ENCODE results near the gene CISD3.

The CISD3 gene

DNA sequence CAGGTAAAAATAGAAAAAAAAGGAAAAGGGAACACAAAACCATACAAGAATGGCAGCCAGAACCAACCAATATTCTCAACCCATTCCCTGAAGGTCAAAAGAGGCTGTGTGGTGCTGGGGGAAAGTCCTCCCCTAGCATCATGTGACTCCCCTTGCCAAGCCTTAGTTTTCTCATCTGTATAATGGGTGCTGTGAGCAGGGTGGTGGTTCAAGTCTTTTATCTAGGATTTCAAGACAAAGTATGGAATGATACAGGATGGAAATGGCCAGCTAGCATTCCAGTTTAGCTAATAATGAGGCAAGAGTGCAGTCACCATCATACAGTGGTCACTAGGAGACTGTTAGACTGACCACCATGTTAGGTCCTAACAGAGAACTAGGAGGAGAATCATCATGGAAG is 43.1 kb downstream of the CISD3 start:
- DNase-seq (ENCODE audit: low read depth in 2 of 2) = no peak

DNA sequence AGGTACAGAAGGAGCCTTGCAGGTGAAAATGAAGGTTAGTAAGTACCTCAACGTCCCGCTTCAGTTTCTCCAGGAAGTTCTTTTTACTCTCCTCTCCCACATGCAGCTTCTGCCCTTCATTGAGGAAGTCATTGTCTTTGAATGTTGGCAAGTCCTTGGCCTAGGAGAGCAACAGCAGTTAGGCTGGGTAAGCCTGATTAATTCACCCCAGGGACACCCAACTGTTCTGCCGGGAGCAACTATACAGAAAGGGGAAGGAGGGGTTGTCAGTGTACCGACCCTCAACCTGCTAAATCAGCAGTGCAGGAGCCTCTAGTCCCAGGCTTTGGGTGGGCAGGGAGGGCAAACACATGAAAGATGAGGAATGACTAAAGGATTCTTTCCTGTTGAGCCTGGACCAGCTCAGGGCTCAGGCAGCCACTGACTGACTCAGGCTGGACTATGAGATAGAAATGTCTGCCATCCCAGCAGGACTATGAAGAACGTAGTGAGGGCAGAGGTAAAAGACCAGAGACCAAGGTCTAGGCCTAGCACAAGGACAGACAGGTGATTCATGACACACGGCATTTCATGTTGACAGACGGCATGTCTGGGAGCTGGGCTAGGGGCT is 47.6 kb downstream of the CISD3 start:
- no peak for DNase-seq (ENCODE audit: low read depth in 2 of 2)

DNA sequence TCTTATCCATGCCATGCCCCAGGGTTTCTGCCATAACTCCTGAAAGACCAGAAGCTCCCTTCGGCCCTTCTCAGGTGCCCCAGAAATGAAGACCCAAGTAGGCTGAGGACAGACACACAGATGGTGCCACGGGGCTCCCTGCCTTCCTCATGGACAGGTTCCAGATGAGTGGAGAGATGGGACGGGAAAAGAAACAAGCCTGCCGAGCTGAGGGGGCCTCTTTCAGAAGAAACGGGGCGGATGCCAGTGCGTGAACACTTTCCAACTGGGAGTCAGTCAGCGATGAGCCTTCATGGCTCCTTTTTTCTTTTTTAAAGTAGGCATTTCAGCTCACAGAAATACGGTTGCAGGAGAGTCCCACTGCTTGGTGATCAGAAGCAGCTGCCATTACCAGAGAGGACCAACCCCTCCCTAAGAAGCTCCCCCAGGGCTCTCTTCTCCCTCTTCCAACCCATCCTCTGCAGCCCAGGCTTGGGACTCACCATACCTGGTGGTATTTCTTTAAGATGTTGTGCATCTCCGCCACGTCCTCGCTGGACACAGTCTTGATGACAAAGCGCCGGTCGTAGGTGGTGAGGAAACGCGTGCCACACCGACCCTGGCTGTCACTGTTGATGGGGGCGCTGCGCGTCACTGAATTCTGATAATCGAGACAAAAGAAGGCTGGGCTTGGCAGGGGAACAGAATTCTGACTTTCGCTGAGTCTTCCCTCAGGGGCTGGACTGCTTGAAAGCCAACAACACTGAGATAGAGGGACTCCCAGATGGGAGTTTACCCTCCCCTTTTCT is 50.0 kb downstream of the CISD3 start:
- no peak for DNase-seq (ENCODE audit: low read depth in 2 of 2)

DNA sequence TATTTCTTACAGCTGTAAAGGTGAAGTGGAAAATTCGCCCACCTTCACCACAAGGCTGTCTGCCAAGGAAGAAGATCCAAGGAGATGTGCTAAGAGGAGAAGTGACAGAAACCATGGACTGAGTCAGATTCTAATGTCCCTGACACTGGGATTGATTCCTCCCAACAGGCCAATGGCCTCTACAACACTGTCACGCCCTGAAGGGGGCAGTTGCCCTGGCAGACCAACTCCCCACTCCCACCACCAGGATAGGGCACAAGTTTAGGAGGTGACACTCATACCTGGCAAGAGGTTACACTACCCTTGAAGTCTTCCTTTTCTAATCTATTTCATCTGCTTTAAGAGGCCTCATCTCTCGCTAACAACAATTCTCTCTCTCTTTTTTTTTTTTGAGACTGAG is 53.1 kb downstream of the CISD3 start:
- DNase-seq (ENCODE audit: low read depth in 2 of 2) = no peak
